ENCODE measurements around the gene GNAZ. TPM values are rescaled to one million over a fixed set of nuclear protein-coding genes. Genes with fewer than 3 reads are reported as not detected.

Gene GNAZ
- total RNA-seq, 1 donor from 2014 or later = 1.1 TPM

- no peaks in the 10 kb centered on the region for H3K79me2 ChIP-seq (ENCODE audit: insufficient read depth, low read length)
- no peaks in the 10 kb centered on the region for H3K9me3 Mint-ChIP-seq (ENCODE audit: unreplicated experiment)
- no peaks in the 10 kb centered on the region for H3K4me1 Mint-ChIP-seq (ENCODE audit: low read depth, unreplicated experiment)
- no peak overlapping the region for H3K9ac ChIP-seq (ENCODE audit: low read length)
- H3K36me3 Mint-ChIP-seq (ENCODE audit: low read depth, unreplicated experiment) = no peaks in the 10 kb centered on the region
- no peaks in the 10 kb centered on the region for H4K20me1 ChIP-seq (ENCODE audit: insufficient read depth, low read length)
- no peaks in the 10 kb centered on the region for H3K4me1 ChIP-seq (ENCODE audit: insufficient read depth, low read length)
- DNase-seq (ENCODE audit: low read depth) (no peak), FAIRE-seq (no peak)
- H3K27ac ChIP-seq (ENCODE audit: low read depth, low read length) = no peak overlapping the region
- no peak overlapping the region for H3K27ac Mint-ChIP-seq (ENCODE audit: unreplicated experiment)
- no peaks in the 10 kb centered on the region for H3K36me3 ChIP-seq (ENCODE audit: insufficient read depth, low read length)
- H3K4me3 Mint-ChIP-seq (ENCODE audit: unreplicated experiment) = no peak overlapping the region
- H3K27me3 ChIP-seq (ENCODE audit: insufficient read depth, low read length) = peaks cover 2% of the 10 kb centered on the region
- peaks cover 5% of the 10 kb centered on the region for H3K9me3 ChIP-seq (ENCODE audit: insufficient read depth, low read depth, low read length)
- TF ChIP-seq EZH2 (IDR thresholded peaks at IDR 0.05; ENCODE audit: insufficient read depth, low read length) = no peak
- TF ChIP-seq, protein P1, sequence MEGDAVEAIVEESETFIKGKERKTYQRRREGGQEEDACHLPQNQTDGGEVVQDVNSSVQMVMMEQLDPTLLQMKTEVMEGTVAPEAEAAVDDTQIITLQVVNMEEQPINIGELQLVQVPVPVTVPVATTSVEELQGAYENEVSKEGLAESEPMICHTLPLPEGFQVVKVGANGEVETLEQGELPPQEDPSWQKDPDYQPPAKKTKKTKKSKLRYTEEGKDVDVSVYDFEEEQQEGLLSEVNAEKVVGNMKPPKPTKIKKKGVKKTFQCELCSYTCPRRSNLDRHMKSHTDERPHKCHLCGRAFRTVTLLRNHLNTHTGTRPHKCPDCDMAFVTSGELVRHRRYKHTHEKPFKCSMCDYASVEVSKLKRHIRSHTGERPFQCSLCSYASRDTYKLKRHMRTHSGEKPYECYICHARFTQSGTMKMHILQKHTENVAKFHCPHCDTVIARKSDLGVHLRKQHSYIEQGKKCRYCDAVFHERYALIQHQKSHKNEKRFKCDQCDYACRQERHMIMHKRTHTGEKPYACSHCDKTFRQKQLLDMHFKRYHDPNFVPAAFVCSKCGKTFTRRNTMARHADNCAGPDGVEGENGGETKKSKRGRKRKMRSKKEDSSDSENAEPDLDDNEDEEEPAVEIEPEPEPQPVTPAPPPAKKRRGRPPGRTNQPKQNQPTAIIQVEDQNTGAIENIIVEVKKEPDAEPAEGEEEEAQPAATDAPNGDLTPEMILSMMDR (IDR thresholded peaks at IDR 0.05; ENCODE audit: insufficient read depth, low read depth, low read length) = no peak
- no peak overlapping the region for H3K4me3 ChIP-seq (ENCODE audit: insufficient read depth, low read depth, low read length)
- peaks cover 33% of the 10 kb centered on the region for H3K27me3 Mint-ChIP-seq (ENCODE audit: low read depth, unreplicated experiment)
- no peak overlapping the region for H3K4me2 ChIP-seq (ENCODE audit: low read length)
- H2AFZ ChIP-seq (ENCODE audit: low read depth, low read length) = no peak overlapping the region
Measured at GRCh38 chr22:23034621-23035556, 35.4 kb upstream of the GNAZ start.

- Histone ChIP-seq H3K27me3 (ENCODE audit: insufficient read depth, low read length) (peaks cover 2% of the 10 kb centered on the region), H3K4me2 (ENCODE audit: low read length) (no peak overlapping the region), H3K36me3 (ENCODE audit: insufficient read depth, low read length) (no peaks in the 10 kb centered on the region), H3K4me1 (ENCODE audit: insufficient read depth, low read length) (no peaks in the 10 kb centered on the region), H2AFZ (ENCODE audit: low read depth, low read length) (no peak overlapping the region), H3K79me2 (ENCODE audit: insufficient read depth, low read length) (no peaks in the 10 kb centered on the region), H3K4me3 (ENCODE audit: insufficient read depth, low read depth, low read length) (no peak overlapping the region), H3K27ac (ENCODE audit: low read depth, low read length) (no peak overlapping the region), H4K20me1 (ENCODE audit: insufficient read depth, low read length) (no peaks in the 10 kb centered on the region), H3K9ac (ENCODE audit: low read length) (no peak overlapping the region), H3K9me3 (ENCODE audit: insufficient read depth, low read depth, low read length) (peaks cover 5% of the 10 kb centered on the region)
- TF ChIP-seq, protein P1 (IDR thresholded peaks at IDR 0.05; ENCODE audit: insufficient read depth, low read depth, low read length) = no peak
- TF ChIP-seq EZH2 (IDR thresholded peaks at IDR 0.05; ENCODE audit: insufficient read depth, low read length) = no peak
- DNase-seq (ENCODE audit: low read depth) (no peak), FAIRE-seq (no peak)
- no peak overlapping the region for H3K4me3 Mint-ChIP-seq (ENCODE audit: unreplicated experiment)
- H3K36me3 Mint-ChIP-seq (ENCODE audit: low read depth, unreplicated experiment) = no peaks in the 10 kb centered on the region
- H3K27ac Mint-ChIP-seq (ENCODE audit: unreplicated experiment) = no peak overlapping the region
- H3K4me1 Mint-ChIP-seq (ENCODE audit: low read depth, unreplicated experiment) = no peaks in the 10 kb centered on the region
- no peaks in the 10 kb centered on the region for H3K9me3 Mint-ChIP-seq (ENCODE audit: unreplicated experiment)
- peaks cover 40% of the 10 kb centered on the region for H3K27me3 Mint-ChIP-seq (ENCODE audit: low read depth, unreplicated experiment)
Measured at GRCh38 chr22:23035557-23036277, 34.6 kb upstream of the GNAZ start.

All from astrocyte (in vitro differentiated cells and primary cell).